DMS 273 (cell line): ENCODE measurements around the gene DPCD.
"Not testable (repeated sequence)": the region's sequence is repeated elsewhere in the genome, so short reads cannot be mapped to it uniquely, and the experiment has no call there.

Source experiments
- DNase-seq: peaks from one replicate; lab custom pipeline; 2025; ENCODE audit not compliant: unreplicated experiment; lab: John Stamatoyannopoulos, UW

Gene DPCD

GRCh38 chr10:101617102-101617823 is 29.1 kb downstream of the DPCD start:
- peak; percentile 60 for DNase-seq

GRCh38 chr10:101617824-101618568 is 29.9 kb downstream of the DPCD start:
- DNase-seq = no peak

- DNase-seq = no peak
Measured at GRCh38 chr10:101618871-101619270, 30.8 kb downstream of the DPCD start.

- DNase-seq = no peak
Measured at GRCh38 chr10:101619983-101620382, 31.9 kb downstream of the DPCD start.

GRCh38 chr10:101623528-101623927 is 35.4 kb downstream of the DPCD start:
- no peak for DNase-seq

- no peak for DNase-seq
Measured at GRCh38 chr10:101624526-101625102, 36.5 kb downstream of the DPCD start.

- DNase-seq = no peak
Measured at GRCh38 chr10:101625821-101626412, 37.8 kb downstream of the DPCD start.

GRCh38 chr10:101629837-101630632 is 41.9 kb downstream of the DPCD start:
- DNase-seq = no peak

- no peak for DNase-seq
Measured at GRCh38 chr10:101630633-101630920, 42.5 kb downstream of the DPCD start.

GRCh38 chr10:101631821-101632475 is 43.8 kb downstream of the DPCD start:
- DNase-seq = no peak

GRCh38 chr10:101633510-101633909 is 45.4 kb downstream of the DPCD start:
- not testable (repeated sequence) for DNase-seq

- DNase-seq = no peak
Measured at GRCh38 chr10:101639141-101639900, 51.2 kb downstream of the DPCD start.

GRCh38 chr10:101643546-101643945 is 55.4 kb downstream of the DPCD start:
- DNase-seq = no peak

GRCh38 chr10:101644002-101644401 is 55.9 kb downstream of the DPCD start:
- no peak for DNase-seq

GRCh38 chr10:101645659-101646058 is 57.5 kb downstream of the DPCD start:
- no peak for DNase-seq

- DNase-seq = no peak
Measured at GRCh38 chr10:101646364-101646763, 58.2 kb downstream of the DPCD start.

- no peak for DNase-seq
Measured at GRCh38 chr10:101647255-101647654, 59.1 kb downstream of the DPCD start.

- no peak for DNase-seq
Measured at GRCh38 chr10:101649525-101650085, 61.5 kb downstream of the DPCD start.

- DNase-seq = no peak
Measured at GRCh38 chr10:101650863-101651262, 62.7 kb downstream of the DPCD start.

- DNase-seq = no peak
Measured at GRCh38 chr10:101651336-101651735, 63.2 kb downstream of the DPCD start.
